HEK293 (cell line): ENCODE measurements around the gene DCHS2.

Experiments
- GLI2 ChIP-seq: fragments of 450-650 bp; formaldehyde crosslinking; IDR thresholded peaks from 2 replicates; pipeline ENCODE4; 2017; ENCODE audit warnings: missing biosample characterization, missing genetic modification characterization, low read depth, borderline replicate concordance
- REST ChIP-seq: fragments of 450-650 bp; formaldehyde crosslinking; IDR thresholded peaks from 2 replicates; pipeline ENCODE4 v1.5.1; 2016; ENCODE audit warnings: missing biosample characterization, missing genetic modification characterization
- SCRT1 ChIP-seq: fragments of 450-650 bp; formaldehyde crosslinking; IDR thresholded peaks from 2 replicates; pipeline ENCODE4 v1.5.1; 2016; ENCODE audit warnings: missing biosample characterization, missing genetic modification characterization, borderline replicate concordance
- TF ChIP-seq, protein P1 (sequence below): fragments of 450-650 bp; formaldehyde crosslinking; IDR thresholded peaks from 2 replicates; pipeline ENCODE4 v1.5.1; 2016; ENCODE audit warnings: missing biosample characterization, missing genetic modification characterization, low read depth
- TF ChIP-seq, protein P2 (sequence below): fragments of 450-650 bp; formaldehyde crosslinking; IDR thresholded peaks from 2 replicates; pipeline ENCODE4 v1.5.1; 2016; ENCODE audit warnings: missing biosample characterization, missing genetic modification characterization

DNA sequence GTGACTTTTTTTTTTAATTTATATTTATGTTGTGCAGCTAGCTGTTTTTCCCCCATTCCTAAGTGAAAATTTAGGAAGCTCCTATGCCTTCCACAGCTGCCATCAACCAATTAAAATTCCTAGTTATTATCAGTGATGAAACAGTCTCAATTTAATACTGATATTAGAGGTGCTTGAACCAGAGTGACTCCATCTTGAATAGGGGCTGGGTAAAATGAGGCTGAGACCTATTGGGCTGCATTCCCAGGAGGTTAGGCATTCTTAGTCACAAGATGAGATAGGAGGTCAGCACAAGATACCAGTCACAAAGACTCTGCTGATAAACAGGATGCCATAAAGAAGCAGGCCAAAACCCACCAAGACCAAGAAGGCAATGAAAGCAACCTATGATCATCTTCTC is 136.7 kb downstream of the DCHS2 start:
- TF ChIP-seq, protein P1, sequence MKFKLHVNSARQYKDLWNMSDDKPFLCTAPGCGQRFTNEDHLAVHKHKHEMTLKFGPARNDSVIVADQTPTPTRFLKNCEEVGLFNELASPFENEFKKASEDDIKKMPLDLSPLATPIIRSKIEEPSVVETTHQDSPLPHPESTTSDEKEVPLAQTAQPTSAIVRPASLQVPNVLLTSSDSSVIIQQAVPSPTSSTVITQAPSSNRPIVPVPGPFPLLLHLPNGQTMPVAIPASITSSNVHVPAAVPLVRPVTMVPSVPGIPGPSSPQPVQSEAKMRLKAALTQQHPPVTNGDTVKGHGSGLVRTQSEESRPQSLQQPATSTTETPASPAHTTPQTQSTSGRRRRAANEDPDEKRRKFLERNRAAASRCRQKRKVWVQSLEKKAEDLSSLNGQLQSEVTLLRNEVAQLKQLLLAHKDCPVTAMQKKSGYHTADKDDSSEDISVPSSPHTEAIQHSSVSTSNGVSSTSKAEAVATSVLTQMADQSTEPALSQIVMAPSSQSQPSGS (tag by site-specific recombination) = no peak
- no peak for TF ChIP-seq SCRT1
- TF ChIP-seq, protein P2, sequence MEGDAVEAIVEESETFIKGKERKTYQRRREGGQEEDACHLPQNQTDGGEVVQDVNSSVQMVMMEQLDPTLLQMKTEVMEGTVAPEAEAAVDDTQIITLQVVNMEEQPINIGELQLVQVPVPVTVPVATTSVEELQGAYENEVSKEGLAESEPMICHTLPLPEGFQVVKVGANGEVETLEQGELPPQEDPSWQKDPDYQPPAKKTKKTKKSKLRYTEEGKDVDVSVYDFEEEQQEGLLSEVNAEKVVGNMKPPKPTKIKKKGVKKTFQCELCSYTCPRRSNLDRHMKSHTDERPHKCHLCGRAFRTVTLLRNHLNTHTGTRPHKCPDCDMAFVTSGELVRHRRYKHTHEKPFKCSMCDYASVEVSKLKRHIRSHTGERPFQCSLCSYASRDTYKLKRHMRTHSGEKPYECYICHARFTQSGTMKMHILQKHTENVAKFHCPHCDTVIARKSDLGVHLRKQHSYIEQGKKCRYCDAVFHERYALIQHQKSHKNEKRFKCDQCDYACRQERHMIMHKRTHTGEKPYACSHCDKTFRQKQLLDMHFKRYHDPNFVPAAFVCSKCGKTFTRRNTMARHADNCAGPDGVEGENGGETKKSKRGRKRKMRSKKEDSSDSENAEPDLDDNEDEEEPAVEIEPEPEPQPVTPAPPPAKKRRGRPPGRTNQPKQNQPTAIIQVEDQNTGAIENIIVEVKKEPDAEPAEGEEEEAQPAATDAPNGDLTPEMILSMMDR (tag by site-specific recombination) = no peak
- TF ChIP-seq REST (tag by site-specific recombination) = no peak
- no peak for TF ChIP-seq GLI2
